GM12873 (cell line): ENCODE results near the gene WEE1.

ENCODE experiments used
- CTCF ChIP-seq: IDR thresholded peaks from 2 replicates; pipeline ENCODE4 v1.5.1; 2012; ENCODE audit warnings: low read depth, mild to moderate bottlenecking, moderate library complexity, low read length, control low read depth; ENCODE audit not compliant: insufficient read depth; ENCODE audit errors: missing control alignments

The WEE1 gene

GRCh38 chr11:9590717-9591116 lies 17.2 kb downstream of the WEE1 start:
- TF ChIP-seq CTCF: no peak

- TF ChIP-seq CTCF: no peak
Measured at GRCh38 chr11:9594267-9595046, 21.0 kb downstream of the WEE1 start.

- TF ChIP-seq CTCF: no peak
Measured at GRCh38 chr11:9596926-9597464, 23.5 kb downstream of the WEE1 start.

- no peak for TF ChIP-seq CTCF
Measured at GRCh38 chr11:9600166-9600565, 26.7 kb downstream of the WEE1 start.

GRCh38 chr11:9600644-9601036 lies 27.2 kb downstream of the WEE1 start:
- TF ChIP-seq CTCF: no peak

- TF ChIP-seq CTCF: no peak
Measured at GRCh38 chr11:9601037-9601875, 27.8 kb downstream of the WEE1 start.

- no peak for TF ChIP-seq CTCF
Measured at GRCh38 chr11:9601876-9602199, 28.4 kb downstream of the WEE1 start.
